ENCODE data around the gene MEF2A.
"Not testable (repeated sequence)": the region's sequence is repeated elsewhere in the genome, so short reads cannot be mapped to it uniquely, and the experiment has no call there.

MEF2A gene

GRCh38 chr15:99749386-99749785, 183.6 kb downstream of the MEF2A start:
- TF ChIP-seq POU2F2 (IDR thresholded peaks at IDR 0.05; ENCODE audit: low read depth, low read length) (no peak), SPI1 (IDR thresholded peaks at IDR 0.05; ENCODE audit: low read depth, low read length) (no peak), PAX5 (IDR thresholded peaks at IDR 0.05; ENCODE audit: insufficient read depth, low read length, severe bottlenecking) (no peak), TAF1 (IDR thresholded peaks at IDR 0.05; ENCODE audit: low read depth, low read length) (no peak), POLR2A (IDR thresholded peaks at IDR 0.05; ENCODE audit: low read depth, low read length) (no peak), POLR2AphosphoS5 (IDR thresholded peaks at IDR 0.05; ENCODE audit: low read depth, low read length) (no peak)
- FAIRE-seq: no peak
- DNase-seq (ENCODE audit: insufficient read length, low spot score): no peak

- not testable (repeated sequence) for DNase-seq (ENCODE audit: insufficient read length, low spot score); FAIRE-seq
Measured at GRCh38 chr15:99750326-99750725, 184.5 kb downstream of the MEF2A start.

GRCh38 chr15:99752556-99752955, 186.8 kb downstream of the MEF2A start:
- FAIRE-seq: no peak
- no peak for TF ChIP-seq POLR2A (IDR thresholded peaks at IDR 0.05; ENCODE audit: low read depth, low read length)
- no peak for TF ChIP-seq PAX5 (IDR thresholded peaks at IDR 0.05; ENCODE audit: insufficient read depth, low read length, severe bottlenecking)
- no peak for TF ChIP-seq POLR2AphosphoS5 (IDR thresholded peaks at IDR 0.05; ENCODE audit: low read depth, low read length)
- no peak for TF ChIP-seq SPI1 (IDR thresholded peaks at IDR 0.05; ENCODE audit: low read depth, low read length)
- TF ChIP-seq TAF1 (IDR thresholded peaks at IDR 0.05; ENCODE audit: low read depth, low read length): no peak
- no peak for TF ChIP-seq POU2F2 (IDR thresholded peaks at IDR 0.05; ENCODE audit: low read depth, low read length)
- DNase-seq (ENCODE audit: insufficient read length, low spot score): no peak

- TF ChIP-seq SPI1 (IDR thresholded peaks at IDR 0.05; ENCODE audit: low read depth, low read length): no peak
- no peak for TF ChIP-seq TAF1 (IDR thresholded peaks at IDR 0.05; ENCODE audit: low read depth, low read length)
- TF ChIP-seq POLR2A (IDR thresholded peaks at IDR 0.05; ENCODE audit: low read depth, low read length): no peak
- no peak for TF ChIP-seq POLR2AphosphoS5 (IDR thresholded peaks at IDR 0.05; ENCODE audit: low read depth, low read length)
- TF ChIP-seq PAX5 (IDR thresholded peaks at IDR 0.05; ENCODE audit: insufficient read depth, low read length, severe bottlenecking): no peak
- no peak for TF ChIP-seq POU2F2 (IDR thresholded peaks at IDR 0.05; ENCODE audit: low read depth, low read length)
- DNase-seq (ENCODE audit: insufficient read length, low spot score): no peak
- no peak for FAIRE-seq
Measured at GRCh38 chr15:99753066-99753465, 187.3 kb downstream of the MEF2A start.

DNA sequence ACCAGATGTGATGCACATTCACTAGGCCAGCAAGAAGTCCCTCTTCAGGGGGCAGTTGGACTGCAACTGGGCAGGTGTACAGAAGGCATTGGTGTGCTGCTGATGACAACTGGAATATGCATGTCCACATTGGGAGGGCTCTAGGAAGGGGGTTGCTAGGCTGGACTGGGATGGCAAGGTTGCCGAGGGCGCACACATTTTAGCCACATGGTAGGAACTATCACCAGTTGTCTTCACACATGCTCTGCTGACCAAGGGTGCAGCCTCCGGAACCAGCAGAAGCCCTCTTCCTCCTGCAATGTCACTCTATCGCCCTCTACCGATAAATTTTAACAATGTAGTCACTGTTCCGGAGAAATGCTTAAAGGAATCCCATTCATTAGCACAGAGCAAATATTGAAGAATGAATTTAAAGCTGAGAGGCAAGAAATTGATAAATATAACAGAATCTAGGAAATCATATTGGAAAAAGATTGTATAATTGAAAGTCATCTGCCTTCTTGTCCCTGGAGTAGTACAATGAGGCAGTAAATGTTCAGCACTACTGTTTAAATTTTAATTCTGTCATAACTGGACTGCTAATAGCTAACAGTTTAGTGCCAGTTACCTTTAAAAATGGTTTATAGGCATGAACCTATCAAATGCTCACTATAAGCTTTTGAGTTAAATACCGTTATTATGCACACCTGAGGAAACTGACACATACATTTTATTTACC, 190.1 kb downstream of the MEF2A start:
- peak; percentile 83 for FAIRE-seq
- DNase-seq (ENCODE audit: insufficient read length, low spot score): peak; percentile 38
- TF ChIP-seq SPI1 (IDR thresholded peaks at IDR 0.05; ENCODE audit: low read depth, low read length) (no peak), POU2F2 (IDR thresholded peaks at IDR 0.05; ENCODE audit: low read depth, low read length) (peak; percentile 53; the same call in 1 of the 2 replicates), PAX5 (IDR thresholded peaks at IDR 0.05; ENCODE audit: insufficient read depth, low read length, severe bottlenecking) (peak; percentile 98), POLR2AphosphoS5 (IDR thresholded peaks at IDR 0.05; ENCODE audit: low read depth, low read length) (no peak), POLR2A (IDR thresholded peaks at IDR 0.05; ENCODE audit: low read depth, low read length) (no peak), TAF1 (IDR thresholded peaks at IDR 0.05; ENCODE audit: low read depth, low read length) (no peak)

DNA sequence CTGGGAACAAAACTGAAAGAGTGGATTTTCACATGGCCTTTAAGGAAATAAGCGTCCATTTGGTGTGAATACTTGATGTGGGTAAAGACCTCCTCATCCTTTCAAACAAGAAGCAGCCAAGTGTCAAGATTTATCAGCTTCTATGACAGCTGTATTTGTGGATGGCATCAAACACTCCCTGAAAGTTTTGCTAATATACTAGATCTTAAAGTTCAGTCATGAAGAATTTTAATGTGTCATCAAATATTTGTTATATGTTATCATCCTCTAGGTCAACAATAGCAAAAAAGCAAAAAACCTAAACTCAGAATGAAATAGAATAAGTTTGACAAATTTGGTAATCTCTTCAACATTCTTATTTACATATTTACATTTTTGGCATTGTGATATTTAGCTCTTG, 196.5 kb downstream of the MEF2A start:
- no peak for DNase-seq (ENCODE audit: insufficient read length, low spot score)
- no peak for TF ChIP-seq TAF1 (IDR thresholded peaks at IDR 0.05; ENCODE audit: low read depth, low read length)
- TF ChIP-seq POLR2AphosphoS5 (IDR thresholded peaks at IDR 0.05; ENCODE audit: low read depth, low read length): no peak
- no peak for TF ChIP-seq SPI1 (IDR thresholded peaks at IDR 0.05; ENCODE audit: low read depth, low read length)
- no peak for TF ChIP-seq POLR2A (IDR thresholded peaks at IDR 0.05; ENCODE audit: low read depth, low read length)
- TF ChIP-seq POU2F2 (IDR thresholded peaks at IDR 0.05; ENCODE audit: low read depth, low read length): no peak
- TF ChIP-seq PAX5 (IDR thresholded peaks at IDR 0.05; ENCODE audit: insufficient read depth, low read length, severe bottlenecking): no peak
- FAIRE-seq: no peak

GRCh38 chr15:99763827-99764226, 198.0 kb downstream of the MEF2A start:
- DNase-seq (ENCODE audit: insufficient read length, low spot score) (no peak), FAIRE-seq (no peak)
- TF ChIP-seq POLR2AphosphoS5 (IDR thresholded peaks at IDR 0.05; ENCODE audit: low read depth, low read length) (no peak), SPI1 (IDR thresholded peaks at IDR 0.05; ENCODE audit: low read depth, low read length) (peak; percentile 22; the same call in 1 of the 2 replicates)

GRCh38 chr15:99764522-99764921, 198.7 kb downstream of the MEF2A start:
- TF ChIP-seq PAX5 (IDR thresholded peaks at IDR 0.05; ENCODE audit: insufficient read depth, low read length, severe bottlenecking): no peak
- FAIRE-seq (peak; percentile 43), DNase-seq (ENCODE audit: insufficient read length, low spot score) (no peak)
